ENCODE data around the gene DPP3.

- TF ChIP-seq CTCF (IDR thresholded peaks at IDR 0.05) (no peak), POLR2A (IDR thresholded peaks at IDR 0.05) (no peak)
Observed at GRCh38 chr11:66548774-66549630, 68.8 kb downstream of the DPP3 start.
